Parathyroid adenoma (tissue), 2 donors: Measurements from ENCODE around the gene COMMD10.

Experiments
- H2AFZ ChIP-seq: fragments of 300-600 bp; sonication (generic); one replicate; pipeline ENCODE4 v1.7.0; 2017; ENCODE audit warnings: antibody characterized with exemption, mild to moderate bottlenecking
- H3K27ac ChIP-seq: fragments of 300-600 bp; sonication (generic); one replicate; pipeline ENCODE4 v1.7.0; 2017
- H3K27me3 ChIP-seq: fragments of 300-600 bp; sonication (generic); one replicate; pipeline ENCODE4 v1.7.0; 2017; ENCODE audit warnings: low read length; ENCODE audit not compliant: control insufficient read depth, insufficient read depth
- H3K36me3 ChIP-seq: fragments of 300-600 bp; sonication (generic); one replicate; pipeline ENCODE4 v1.7.0; 2017; ENCODE audit warnings: low read length; ENCODE audit not compliant: control insufficient read depth, insufficient read depth
- H3K4me1 ChIP-seq: fragments of 300-600 bp; sonication (generic); one replicate; pipeline ENCODE4 v1.7.0; 2017; ENCODE audit warnings: control low read depth
- H3K4me2 ChIP-seq: fragments of 300-600 bp; sonication (generic); one replicate; pipeline ENCODE4 v1.7.0; 2017; ENCODE audit warnings: low read length
- H3K4me3 ChIP-seq: fragments of 300-600 bp; sonication (generic); one replicate; pipeline ENCODE4 v1.7.0; 2017; ENCODE audit warnings: low read depth, low read length
- H3K79me2 ChIP-seq: fragments of 300-600 bp; sonication (generic); one replicate; pipeline ENCODE4 v1.7.0; 2017; ENCODE audit warnings: control low read depth
- H3K9ac ChIP-seq: fragments of 300-600 bp; sonication (generic); one replicate; pipeline ENCODE4 v1.7.0; 2017; ENCODE audit warnings: mild to moderate bottlenecking
- H3K9me3 ChIP-seq: fragments of 300-600 bp; sonication (generic); one replicate; pipeline ENCODE4 v1.7.0; 2017; ENCODE audit warnings: low read length; ENCODE audit not compliant: control insufficient read depth
- TF ChIP-seq, protein P1 (sequence below): fragments of 300-600 bp; sonication (generic); IDR thresholded peaks from one replicate; pipeline ENCODE4 v1.7.0; 2017; ENCODE audit warnings: antibody characterized with exemption, mild to moderate bottlenecking
- donor health status: primary hyperparathyroidism.

COMMD10 gene

DNA sequence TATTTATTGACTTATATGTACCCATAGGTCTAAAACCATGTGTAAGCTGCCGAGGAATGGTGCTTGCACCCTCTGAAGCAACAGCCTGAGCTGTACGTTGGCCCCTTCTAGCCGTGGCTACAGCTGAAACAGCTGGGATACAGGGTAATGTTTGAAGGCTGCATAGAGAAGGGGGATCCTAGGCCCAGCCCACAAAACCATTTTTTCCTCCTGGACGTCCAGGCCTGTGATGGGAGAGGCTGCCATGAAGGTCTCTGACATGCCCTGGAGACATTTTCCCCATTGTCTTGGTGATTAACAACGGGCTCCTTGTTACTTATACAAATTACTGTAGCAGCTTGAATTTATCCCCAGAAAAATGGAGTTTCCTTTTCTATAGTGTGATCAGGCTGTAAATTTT, 244.7 kb downstream of the COMMD10 start:
- H3K4me3 ChIP-seq = no peak overlapping the region
- no peak overlapping the region for H3K9ac ChIP-seq
- no peaks in the 10 kb centered on the region for H3K9me3 ChIP-seq
- H3K27ac ChIP-seq = no peak overlapping the region
- TF ChIP-seq, protein P1, sequence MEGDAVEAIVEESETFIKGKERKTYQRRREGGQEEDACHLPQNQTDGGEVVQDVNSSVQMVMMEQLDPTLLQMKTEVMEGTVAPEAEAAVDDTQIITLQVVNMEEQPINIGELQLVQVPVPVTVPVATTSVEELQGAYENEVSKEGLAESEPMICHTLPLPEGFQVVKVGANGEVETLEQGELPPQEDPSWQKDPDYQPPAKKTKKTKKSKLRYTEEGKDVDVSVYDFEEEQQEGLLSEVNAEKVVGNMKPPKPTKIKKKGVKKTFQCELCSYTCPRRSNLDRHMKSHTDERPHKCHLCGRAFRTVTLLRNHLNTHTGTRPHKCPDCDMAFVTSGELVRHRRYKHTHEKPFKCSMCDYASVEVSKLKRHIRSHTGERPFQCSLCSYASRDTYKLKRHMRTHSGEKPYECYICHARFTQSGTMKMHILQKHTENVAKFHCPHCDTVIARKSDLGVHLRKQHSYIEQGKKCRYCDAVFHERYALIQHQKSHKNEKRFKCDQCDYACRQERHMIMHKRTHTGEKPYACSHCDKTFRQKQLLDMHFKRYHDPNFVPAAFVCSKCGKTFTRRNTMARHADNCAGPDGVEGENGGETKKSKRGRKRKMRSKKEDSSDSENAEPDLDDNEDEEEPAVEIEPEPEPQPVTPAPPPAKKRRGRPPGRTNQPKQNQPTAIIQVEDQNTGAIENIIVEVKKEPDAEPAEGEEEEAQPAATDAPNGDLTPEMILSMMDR = no peak
- H3K4me2 ChIP-seq = no peak overlapping the region
- H3K79me2 ChIP-seq = no peaks in the 10 kb centered on the region
- no peaks in the 10 kb centered on the region for H3K27me3 ChIP-seq
- H3K36me3 ChIP-seq = no peaks in the 10 kb centered on the region
- no peak overlapping the region for H2AFZ ChIP-seq
- H3K4me1 ChIP-seq = no peaks in the 10 kb centered on the region

DNA sequence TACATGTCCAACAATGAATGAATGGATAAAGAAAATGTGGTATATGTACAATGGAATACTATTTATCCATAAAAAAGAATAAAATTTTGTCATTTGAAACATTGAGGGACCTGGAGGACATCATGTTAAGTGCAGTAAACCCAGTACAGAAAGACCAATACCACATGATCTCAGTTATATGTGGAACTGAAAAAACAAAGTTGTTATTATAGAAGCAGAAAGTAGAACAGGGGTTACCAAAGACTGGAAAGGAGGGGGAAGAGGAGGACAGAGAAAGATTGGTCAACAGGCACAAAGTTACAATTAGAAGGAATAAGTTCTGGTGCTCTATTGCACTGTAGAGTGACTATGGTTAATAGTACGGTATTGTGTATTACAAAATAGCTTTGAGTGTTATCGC, 256.0 kb downstream of the COMMD10 start:
- H3K9me3 ChIP-seq = peaks cover 4% of the 10 kb centered on the region
- H3K36me3 ChIP-seq = peaks cover 3% of the 10 kb centered on the region
- H3K9ac ChIP-seq = no peak overlapping the region
- TF ChIP-seq, protein P1 = no peak
- no peak overlapping the region for H3K4me3 ChIP-seq
- no peaks in the 10 kb centered on the region for H3K4me1 ChIP-seq
- H2AFZ ChIP-seq = no peak overlapping the region
- no peak overlapping the region for H3K27ac ChIP-seq
- no peak overlapping the region for H3K4me2 ChIP-seq
- H3K27me3 ChIP-seq = no peaks in the 10 kb centered on the region
- H3K79me2 ChIP-seq = no peaks in the 10 kb centered on the region
